T-helper 2 cell (primary cell): ENCODE measurements around the gene CNOT4.

ENCODE experiments used
- DNase-seq, 5 experiments: peaks; one replicate each; pipeline versions ENCODE4 v3.0.0 to v3.0.0-alpha.2; 2012 to 2022

The CNOT4 gene

GRCh38 chr7:135389971-135390370, 119.9 kb downstream of the CNOT4 start:
- no peak for DNase-seq

DNA sequence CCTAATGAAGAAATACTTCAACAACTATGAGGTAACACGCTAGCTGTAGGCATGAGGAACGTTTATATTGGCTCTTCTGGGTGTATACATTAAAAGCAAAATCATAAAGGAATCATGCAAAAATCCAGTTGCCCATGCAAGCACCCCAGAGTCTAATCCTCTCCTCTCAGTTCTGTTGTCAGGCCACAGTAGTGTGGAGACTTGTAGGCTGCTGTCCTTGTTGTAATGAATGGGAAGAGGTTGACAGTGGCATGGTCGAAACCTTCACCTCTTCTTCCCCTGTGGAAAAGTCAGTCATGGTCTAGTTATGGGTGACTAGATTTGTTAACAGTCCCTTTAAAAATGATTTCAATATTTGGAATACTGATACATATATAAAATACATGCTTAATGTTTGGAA, 121.3 kb downstream of the CNOT4 start:
- DNase-seq = no peak

GRCh38 chr7:135386776-135387175, 123.1 kb downstream of the CNOT4 start:
- DNase-seq = no peak

DNA sequence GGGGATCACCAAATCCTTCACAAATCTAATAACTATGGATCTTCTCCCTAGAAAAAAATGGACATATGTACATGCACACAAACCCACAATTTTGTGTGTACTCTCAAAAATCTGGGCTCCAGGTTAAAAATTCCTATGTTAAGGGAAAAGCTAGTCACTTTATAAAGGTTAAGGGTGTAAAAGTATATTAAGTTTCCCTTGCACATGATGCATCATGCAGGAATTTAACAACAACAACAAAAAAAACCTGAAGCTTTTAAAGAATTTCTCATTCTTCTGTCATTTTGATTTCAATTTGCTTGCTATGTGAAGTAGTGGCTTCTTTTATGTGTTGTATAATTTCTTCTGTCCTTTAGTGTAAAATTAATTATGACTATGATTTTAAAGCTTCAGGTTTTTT, 123.7 kb downstream of the CNOT4 start:
- DNase-seq = no peak

GRCh38 chr7:135385209-135385608, 124.7 kb downstream of the CNOT4 start:
- DNase-seq = no peak

DNA sequence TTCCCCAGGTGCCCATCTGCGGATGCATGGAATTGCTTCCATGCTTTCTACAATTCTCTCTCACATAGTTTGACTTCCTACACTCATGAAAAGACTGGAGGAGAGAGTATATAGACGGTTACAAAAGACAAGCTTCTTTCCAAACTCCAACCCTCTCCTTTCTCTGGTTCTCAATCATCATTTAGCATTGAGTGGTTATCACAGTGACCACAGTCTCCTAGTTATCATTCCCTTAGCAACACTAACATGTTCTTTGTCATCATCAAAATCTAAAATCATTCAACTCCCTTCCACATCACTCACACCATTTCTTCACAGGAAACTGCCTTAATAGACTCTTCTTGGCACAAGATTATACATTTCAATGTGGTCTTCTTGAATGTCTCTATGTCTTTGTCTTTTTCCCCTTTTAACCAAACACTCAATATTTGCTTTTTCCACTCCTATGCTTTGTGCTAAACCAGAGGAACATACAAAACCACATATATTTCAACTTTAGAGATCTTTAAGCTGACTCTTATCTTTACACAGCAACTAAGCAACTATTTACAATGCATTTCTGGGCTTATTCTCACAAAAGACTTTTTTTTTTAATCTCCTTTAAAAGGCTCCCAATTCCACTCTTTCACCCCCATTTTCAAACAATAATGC, 126.3 kb downstream of the CNOT4 start:
- peak in 1 of 5 experiments; percentile 28 for DNase-seq

- DNase-seq = no peak
These were observed 127.7 kb downstream of the CNOT4 start for GRCh38 chr7:135382173-135382572.

DNA sequence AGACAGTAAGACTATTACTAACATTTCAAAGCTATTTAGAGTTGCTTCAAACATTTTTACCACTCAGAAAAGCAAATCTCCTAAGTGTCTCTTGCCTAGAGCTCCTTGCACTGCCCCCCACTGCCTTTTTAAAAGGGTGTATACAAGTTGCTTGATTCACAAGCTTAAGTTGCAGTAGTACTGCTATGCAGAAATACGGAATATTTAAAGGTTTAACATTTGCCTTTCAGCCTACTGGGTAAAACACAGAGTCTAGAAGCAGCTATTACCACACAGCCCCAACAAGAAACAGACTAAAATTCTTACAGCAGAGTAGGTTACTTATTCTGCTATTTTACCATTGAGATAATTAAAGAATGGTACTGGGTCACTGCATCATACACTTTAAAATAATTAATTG, 128.5 kb downstream of the CNOT4 start:
- no peak for DNase-seq

- DNase-seq = no peak
These were observed 129.6 kb downstream of the CNOT4 start for GRCh38 chr7:135380351-135380750.

- no peak for DNase-seq
These were observed 132.7 kb downstream of the CNOT4 start for GRCh38 chr7:135377171-135377570.

DNA sequence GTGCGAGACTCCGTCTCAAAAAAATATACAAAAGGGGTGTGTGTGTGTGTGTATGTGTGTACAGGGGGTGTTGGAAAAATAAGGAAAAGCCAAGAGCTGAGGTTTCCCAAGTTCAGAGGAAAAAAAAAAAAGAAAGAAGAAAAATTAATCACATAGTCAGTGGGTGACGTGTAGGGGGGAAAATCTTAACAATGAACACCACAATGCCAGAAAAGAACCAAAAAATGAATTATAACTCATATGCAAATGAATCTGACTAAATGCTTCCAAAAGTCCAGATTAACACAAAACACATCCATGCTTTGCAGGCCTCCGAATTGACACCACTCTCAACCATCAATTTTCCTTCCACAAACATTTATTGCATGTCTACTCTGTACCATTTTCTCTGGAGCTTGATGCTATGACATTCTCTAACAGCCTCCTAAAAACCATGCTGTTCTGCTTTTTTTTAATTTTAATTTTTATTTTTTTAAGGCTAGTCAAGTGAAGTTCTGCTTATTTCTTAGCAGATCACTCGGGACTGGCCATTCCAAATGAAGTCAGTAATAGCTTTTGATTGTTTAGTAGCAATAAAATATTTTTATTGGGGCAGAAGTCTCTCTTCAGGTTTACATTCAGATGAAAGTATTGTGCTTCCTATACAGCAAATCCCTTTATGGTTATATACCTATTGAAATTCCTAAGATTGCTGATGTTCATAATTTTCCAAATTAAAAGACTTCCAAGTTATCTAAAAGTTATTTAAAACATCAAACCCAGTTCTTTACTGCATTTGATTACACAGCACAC, 133.8 kb downstream of the CNOT4 start:
- DNase-seq = no peak

DNA sequence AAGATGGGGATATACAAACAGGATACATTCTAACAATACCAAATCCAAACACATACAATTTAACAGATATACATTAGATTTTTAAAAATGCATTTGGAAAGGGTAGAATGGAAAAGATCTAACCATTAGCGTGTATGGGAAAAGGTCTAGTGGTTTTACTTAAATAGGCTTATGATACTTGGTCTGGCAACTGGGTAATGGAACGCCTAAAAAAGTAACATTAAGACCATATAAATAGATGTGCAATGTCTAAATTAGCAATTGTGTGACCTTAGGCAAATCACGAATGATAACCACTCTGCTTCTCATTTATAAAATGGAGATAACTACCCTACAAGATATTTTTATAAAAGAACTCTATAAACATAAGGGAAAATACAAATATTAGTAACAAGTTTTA, 135.2 kb downstream of the CNOT4 start:
- no peak for DNase-seq

GRCh38 chr7:135372222-135372621, 137.7 kb downstream of the CNOT4 start:
- no peak for DNase-seq

GRCh38 chr7:135370656-135371055, 139.2 kb downstream of the CNOT4 start:
- DNase-seq = no peak

DNA sequence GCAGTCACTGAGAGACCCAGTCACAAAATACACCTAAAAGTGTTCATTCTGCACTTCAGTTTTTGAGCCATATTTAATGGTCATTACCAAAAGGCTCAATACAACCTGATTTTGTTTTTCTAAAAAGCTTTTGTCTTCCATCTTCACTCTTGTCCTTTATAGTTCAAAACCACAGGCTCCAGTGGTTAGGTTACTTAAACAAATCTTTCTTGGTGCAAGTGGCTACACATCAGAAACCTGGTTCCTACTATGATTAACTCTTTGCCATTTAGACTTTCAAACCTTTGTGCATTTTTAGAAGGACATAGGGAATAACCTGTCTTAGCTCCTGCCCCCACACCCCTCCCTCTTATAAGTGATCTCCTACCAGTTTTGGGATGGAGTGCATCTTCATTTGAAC, 140.5 kb downstream of the CNOT4 start:
- no peak for DNase-seq

DNA sequence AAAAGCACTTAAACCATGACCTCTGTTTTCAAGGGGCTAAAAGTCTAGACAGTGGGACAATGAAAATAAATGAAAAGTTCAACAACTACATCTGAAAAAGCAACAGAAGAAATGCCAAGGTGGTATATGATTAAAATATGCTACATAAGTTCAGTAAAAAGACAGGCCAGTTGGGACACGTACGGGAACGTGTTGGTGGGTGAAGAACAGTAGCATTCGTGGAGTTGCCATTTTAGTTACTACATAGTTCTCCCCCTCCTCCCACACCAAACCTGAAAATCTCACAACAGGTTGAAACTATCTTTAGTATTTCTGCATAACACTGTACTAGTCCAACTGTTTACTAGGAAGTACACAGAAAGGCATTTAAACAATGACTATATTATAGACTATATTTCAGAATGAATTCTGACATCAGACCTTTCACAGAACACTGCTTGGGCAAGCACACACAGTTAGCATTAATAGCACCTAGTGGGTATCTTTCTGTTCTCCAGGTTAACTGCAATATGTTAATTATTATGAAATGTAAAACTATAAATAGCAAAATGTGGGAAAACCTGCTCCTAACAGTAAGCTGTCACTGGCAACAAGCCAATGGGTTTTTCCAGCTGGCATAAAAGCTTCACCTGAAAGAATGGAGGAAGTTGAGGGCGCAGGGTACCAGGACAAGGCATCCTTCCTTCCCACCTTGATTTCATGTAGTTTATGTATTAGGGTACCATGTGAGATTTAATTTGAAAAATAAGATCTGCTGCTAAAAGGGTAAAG, 141.3 kb downstream of the CNOT4 start:
- DNase-seq = no peak

GRCh38 chr7:135366843-135367508, 142.9 kb downstream of the CNOT4 start:
- no peak for DNase-seq

DNA sequence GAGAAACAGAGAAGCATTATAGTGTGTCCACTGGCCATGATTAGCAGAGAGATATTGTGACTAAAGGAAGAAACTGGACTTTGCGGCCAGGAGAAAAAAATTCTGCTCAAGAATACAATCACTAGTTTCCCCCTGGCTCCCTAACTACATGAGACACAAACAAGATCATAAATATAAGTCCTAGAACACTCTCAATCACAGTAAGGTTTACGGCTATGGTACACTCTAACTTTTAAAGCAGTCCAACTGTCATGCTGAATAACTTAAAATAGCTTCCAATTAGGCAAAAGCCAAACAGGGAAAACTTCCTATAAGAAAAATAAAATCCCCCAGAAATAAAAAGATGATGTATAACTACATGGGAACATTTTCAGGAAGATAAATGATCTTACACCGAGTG, 144.2 kb downstream of the CNOT4 start:
- no peak for DNase-seq

DNA sequence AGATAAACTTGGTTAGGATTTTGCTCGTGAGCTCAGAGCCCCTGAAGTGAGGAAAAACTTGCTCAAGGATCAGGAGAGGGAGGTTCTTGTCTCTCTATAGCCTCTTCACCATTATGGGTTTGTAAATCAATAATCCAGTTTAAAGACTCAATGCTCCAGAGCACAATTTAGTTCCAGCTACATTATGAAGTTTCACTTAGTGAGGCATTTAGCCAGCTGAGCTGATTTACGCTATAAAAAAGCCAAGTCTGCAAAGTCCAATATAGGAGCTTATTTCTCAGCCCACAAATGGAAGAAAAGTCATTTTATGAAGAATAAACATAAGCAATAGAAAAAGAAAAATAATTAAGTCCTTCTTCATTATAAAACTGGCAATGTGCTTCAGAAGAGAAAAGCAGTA, 145.7 kb downstream of the CNOT4 start:
- no peak for DNase-seq

DNA sequence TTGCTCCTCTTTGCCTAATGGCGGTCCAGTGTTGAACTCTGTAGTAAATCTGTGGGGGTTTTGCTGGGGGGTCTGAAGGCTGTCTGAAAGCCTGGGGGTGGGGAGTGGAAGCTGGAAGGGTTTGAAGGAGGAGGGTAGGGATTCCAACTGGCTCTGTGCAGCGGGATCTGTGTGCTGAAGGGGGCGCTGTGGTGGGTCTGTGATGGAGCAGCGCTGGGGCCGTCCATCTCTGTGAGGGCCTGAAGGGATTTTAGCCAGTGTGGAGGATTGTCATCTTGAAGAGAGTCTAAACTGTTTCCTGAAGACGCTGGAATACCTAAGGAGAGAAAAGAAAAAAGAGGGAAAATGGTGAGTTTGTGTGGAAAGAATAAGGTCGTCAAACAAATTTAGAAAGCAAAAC, 147.0 kb downstream of the CNOT4 start:
- DNase-seq = no peak

DNA sequence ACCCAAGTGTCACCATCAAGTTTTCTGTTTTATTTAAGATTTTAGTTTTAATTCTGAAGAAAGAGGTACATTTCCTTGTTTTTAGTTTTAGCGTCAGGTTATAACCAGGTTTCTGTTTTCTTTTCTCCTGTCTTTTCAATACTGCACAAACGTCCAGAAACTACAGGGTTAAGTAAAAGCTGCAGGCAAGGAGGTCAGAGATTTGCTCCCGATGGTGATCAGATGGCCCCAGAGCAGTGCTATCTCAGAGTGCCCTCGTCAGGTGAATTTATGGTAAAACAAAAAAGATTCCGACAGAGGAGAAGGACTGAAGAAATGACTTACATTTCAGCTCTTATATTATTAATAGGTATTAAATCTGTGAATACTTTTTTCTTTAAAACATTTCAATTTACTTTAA, 148.1 kb downstream of the CNOT4 start:
- DNase-seq = no peak

GRCh38 chr7:135359615-135360014, 150.3 kb downstream of the CNOT4 start:
- DNase-seq = no peak

- no peak for DNase-seq
These were observed 154.4 kb downstream of the CNOT4 start for GRCh38 chr7:135355377-135356048.
